DMS53 treated with DMSO at 0.1 percent for 48 hours (cell line): ENCODE results near the gene DNAH9.

Experiments used
- DNase-seq: peaks from one replicate; lab custom pipeline; 2025; ENCODE audit not compliant: unreplicated experiment; lab: John Stamatoyannopoulos, UW

DNAH9 gene

GRCh38 chr17:11608396-11608795 is 10.1 kb downstream of the DNAH9 start:
- no peak for DNase-seq

- no peak for DNase-seq
These were observed 12.8 kb downstream of the DNAH9 start for GRCh38 chr17:11610999-11611566.

- no peak for DNase-seq
These were observed 14.7 kb downstream of the DNAH9 start for GRCh38 chr17:11612956-11613355.

GRCh38 chr17:11618861-11619566 is 20.7 kb downstream of the DNAH9 start:
- no peak for DNase-seq

- DNase-seq = no peak
These were observed 24.2 kb downstream of the DNAH9 start for GRCh38 chr17:11622492-11622891.

GRCh38 chr17:11624976-11625375 is 26.7 kb downstream of the DNAH9 start:
- no peak for DNase-seq

- no peak for DNase-seq
These were observed 27.6 kb downstream of the DNAH9 start for GRCh38 chr17:11625878-11626277.

GRCh38 chr17:11627301-11627940 is 29.2 kb downstream of the DNAH9 start:
- DNase-seq = no peak

GRCh38 chr17:11628374-11628773 is 30.1 kb downstream of the DNAH9 start:
- no peak for DNase-seq

GRCh38 chr17:11628831-11629230 is 30.6 kb downstream of the DNAH9 start:
- DNase-seq = no peak

- DNase-seq = no peak
These were observed 38.5 kb downstream of the DNAH9 start for GRCh38 chr17:11636771-11637170.

- DNase-seq = no peak
These were observed 39.5 kb downstream of the DNAH9 start for GRCh38 chr17:11637796-11638195.

GRCh38 chr17:11638700-11639265 is 40.5 kb downstream of the DNAH9 start:
- DNase-seq = no peak

GRCh38 chr17:11639736-11640462 is 41.6 kb downstream of the DNAH9 start:
- no peak for DNase-seq

- no peak for DNase-seq
These were observed 42.2 kb downstream of the DNAH9 start for GRCh38 chr17:11640463-11640814.

GRCh38 chr17:11641521-11642275 is 43.4 kb downstream of the DNAH9 start:
- DNase-seq = no peak

GRCh38 chr17:11642655-11643054 is 44.4 kb downstream of the DNAH9 start:
- no peak for DNase-seq

- DNase-seq = no peak
These were observed 45.6 kb downstream of the DNAH9 start for GRCh38 chr17:11643851-11644250.

- no peak for DNase-seq
These were observed 46.3 kb downstream of the DNAH9 start for GRCh38 chr17:11644265-11645212.

GRCh38 chr17:11645426-11645825 is 47.2 kb downstream of the DNAH9 start:
- no peak for DNase-seq
